A549 (cell line): Measurements from ENCODE around the gene ESR2. TPM values are rescaled to one million over a fixed set of nuclear protein-coding genes. Genes with fewer than 3 reads are reported as not detected.
"Not testable (repeated sequence)": the region's sequence is repeated elsewhere in the genome, so short reads cannot be mapped to it uniquely, and the experiment has no call there.

Experiments used
- ATAC-seq, 2 experiments: fragments of 200-7000 bp in 1 of 2; fragments of >200 bp in 1 of 2; cut with Nextera tagmentation in 1 of 2; cut with Tn5 transposase in 1 of 2; 3 replicates each; pipeline versions ENCODE4 v1.8.0 to v1.9.1; 2018 to 2020; ENCODE audit warnings: mild to moderate bottlenecking in 1 of 2, moderate library complexity in 1 of 2
- CTCF ChIA-PET: fragments of 300-600 bp; sonication (Branson Sonifier 250); formaldehyde crosslinking; extraction: SDS; loops from one replicate; lab custom pipeline; 2021; ENCODE audit warnings: antibody characterized with exemption, inconsistent platforms; lab: Yijun Ruan, JAX
- POLR2A ChIA-PET: fragments of 350-600 bp; formaldehyde crosslinking; extraction: SDS; loops from one replicate; lab custom pipeline; 2021; ENCODE audit warnings: antibody characterized with exemption, inconsistent platforms; lab: Yijun Ruan, JAX
- DNase-seq, 2 experiments: peaks; one replicate each; pipeline versions ENCODE4 v3.0.0 to v3.0.0-alpha.2; 2011 to 2016; ENCODE audit warnings: low read depth in 1 of 2, low spot score in 1 of 2
- FAIRE-seq: peaks from 2 replicates; lab custom pipeline; 2011; peaks lifted over from hg19 to GRCh38; lab: Jason Lieb, UNC
- H3K27ac ChIP-seq, 2 experiments: fragments of >200 bp; sonication (Bioruptor Twin); formaldehyde crosslinking; 3 replicates each; pipeline ENCODE4 v1.5.1; 2016 to 2017
- H3K4me1 ChIP-seq: fragments of >200 bp; sonication (Bioruptor Twin); formaldehyde crosslinking; 3 replicates; pipeline ENCODE4 v1.6.1; 2016
- H3K4me2 ChIP-seq: fragments of >200 bp; sonication (Bioruptor Twin); formaldehyde crosslinking; 3 replicates; pipeline ENCODE4 v1.6.1; 2016
- H3K4me3 ChIP-seq: fragments of >200 bp; sonication (Bioruptor Twin); formaldehyde crosslinking; 3 replicates; pipeline ENCODE4 v1.5.1; 2016
- H3K9me3 ChIP-seq: fragments of >200 bp; sonication (Bioruptor Twin); formaldehyde crosslinking; 3 replicates; pipeline ENCODE4 v1.6.1; 2016
- ATOH8 ChIP-seq: fragments of 250-450 bp; sonication (Bioruptor Pico); IDR thresholded peaks from 2 replicates; pipeline ENCODE4 v1.5.0; 2020; ENCODE audit warnings: low read depth, mild to moderate bottlenecking, moderate library complexity
- CBX8 ChIP-seq: fragments of 200-600 bp; sonication (generic); IDR thresholded peaks from 2 replicates; pipeline ENCODE4 v1.6.1; 2016
- EHF ChIP-seq: fragments of 250-450 bp; sonication (Bioruptor Pico); IDR thresholded peaks from 2 replicates; pipeline ENCODE4 v1.5.0; 2020; ENCODE audit warnings: mild to moderate bottlenecking
- ELK1 ChIP-seq: fragments of 150-350 bp; IDR thresholded peaks from 2 replicates; pipeline ENCODE4 v1.6.1; 2014; ENCODE audit warnings: low read depth, mild to moderate bottlenecking, low read length
- HMGXB4 ChIP-seq: fragments of 250-450 bp; sonication (Bioruptor Pico); IDR thresholded peaks from 2 replicates; pipeline ENCODE4 v1.5.0; 2021; ENCODE audit warnings: mild to moderate bottlenecking, moderate library complexity, borderline replicate concordance
- MYC ChIP-seq: IDR thresholded peaks from 2 replicates; pipeline ENCODE4 v1.6.1; 2012; ENCODE audit warnings: mild to moderate bottlenecking, inconsistent platforms, low read length, improper control_type of control experiment, borderline replicate concordance
- NFE2L2 ChIP-seq: fragments of 150-350 bp; conservative IDR thresholded peaks from 2 replicates; pipeline ENCODE4 v1.6.1; 2014; ENCODE audit warnings: low read length
- NR3C1 ChIP-seq: fragments of >200 bp; sonication (Bioruptor Twin); formaldehyde crosslinking; IDR thresholded peaks from 3 replicates; pipeline ENCODE4 v1.6.1; 2017
- POLR2AphosphoS2 ChIP-seq: conservative IDR thresholded peaks from 2 replicates; pipeline ENCODE4 v1.6.1; 2012; ENCODE audit warnings: low read length, improper control_type of control experiment, inconsistent platforms
- RAD21 ChIP-seq, 2 experiments: fragments of >200 bp in 1 of 2; sonication (Bioruptor Twin) in 1 of 2; formaldehyde crosslinking in 1 of 2; IDR thresholded peaks in 1 of 2; conservative IDR thresholded peaks in 1 of 2; 2 replicates in 1 of 2; 3 replicates in 1 of 2; pipeline ENCODE4 v1.6.1; 2012 to 2018; ENCODE audit warnings: inconsistent platforms in 1 of 2
- REST ChIP-seq: fragments of 200-600 bp; sonication (generic); IDR thresholded peaks from 2 replicates; pipeline ENCODE4 v1.6.1; 2016; ENCODE audit warnings: antibody characterized with exemption, mild to moderate bottlenecking, moderate library complexity
- USF2 ChIP-seq: fragments of 450-650 bp; IDR thresholded peaks from 2 replicates; pipeline ENCODE4 v1.6.1; 2014; ENCODE audit warnings: antibody characterized with exemption
- WGBS: methylation state at CpG from one replicate; pipeline ENCODE4 v1.1.6; 2017; ENCODE audit errors: missing lambda C conversion rate; 5-methylcytosine and 5-hydroxymethylcytosine counted together
- polyA plus RNA-seq, 4 experiments: library from polyadenylated mRNA; depleted of rRNA in 3 of 4; stranded (reverse); fragments of >200 nt; fragmentation: RNase III in 1 of 4; extraction: RNeasy Plus Mini Kit Qiagen cat#74134 plus additional on column Dnase treatment in 1 of 4; gene quantifications; 2 replicates in 3 of 4; 3 replicates in 1 of 4; pipeline ENCODE4 v1.2.3, GENCODE V29; 2011 to 2017

Gene ESR2
- polyA plus RNA-seq, 2 of the 4 experiments (the other 2 are of a cell fraction): 0.05 to 0.06 TPM

- Histone ChIP-seq H3K4me2 (no peak overlapping the region), H3K4me3 (no peak overlapping the region), H3K27ac (no peak overlapping the region), H3K4me1 (no peaks in the 10 kb centered on the region), H3K9me3 (no peaks in the 10 kb centered on the region)
- CTCF ChIA-PET: interaction anchor here (0.8 to 1.0 kb wide), 2 partner anchors 11 to 183 kb away, joined by 3 read pairs; no protein-coding TSS in a partner anchor
- FAIRE-seq (no peak), ATAC-seq (no peak), DNase-seq (no peak)
- POLR2A ChIA-PET: no interaction called here
- 95% methylated on average over 2 of the region's 2 CpGs for WGBS
- TF ChIP-seq NR3C1: no peak
- TF ChIP-seq RAD21 (conservative IDR thresholded peaks at IDR 0.05 in 1 of 2, IDR thresholded peaks at IDR 0.05 in 1 of 2): no peak
- TF ChIP-seq NFE2L2: no peak
- no peak for TF ChIP-seq POLR2AphosphoS2
- TF ChIP-seq CBX8: no peak
- TF ChIP-seq ATOH8 (CRISPR knock-in tag): no peak
- TF ChIP-seq ELK1: no peak
- TF ChIP-seq HMGXB4 (CRISPR knock-in tag): no peak
- no peak for TF ChIP-seq REST
- TF ChIP-seq, all 56 proteins: peak for 0
These were observed 174.7 kb downstream of the ESR2 start for GRCh38 chr14:64119500-64119899.

GRCh38 chr14:64118892-64119291, 175.3 kb downstream of the ESR2 start:
- Histone ChIP-seq H3K27ac (no peak overlapping the region), H3K9me3 (no peaks in the 10 kb centered on the region), H3K4me3 (no peak overlapping the region), H3K4me2 (no peak overlapping the region), H3K4me1 (no peaks in the 10 kb centered on the region)
- CTCF ChIA-PET: no interaction called here
- WGBS: 89% methylated on average over 2 of the region's 2 CpGs
- TF ChIP-seq MYC: no peak
- TF ChIP-seq EHF (CRISPR knock-in tag): no peak
- TF ChIP-seq CBX8: no peak
- no peak for TF ChIP-seq USF2
- FAIRE-seq: no peak
- ATAC-seq: no peak
- POLR2A ChIA-PET: no interaction called here
- no peak for DNase-seq

GRCh38 chr14:64118403-64118742, 175.8 kb downstream of the ESR2 start:
- POLR2A ChIA-PET, H3K4me2 ChIP-seq, DNase-seq, H3K9me3 ChIP-seq, H3K27ac ChIP-seq, FAIRE-seq, H3K4me3 ChIP-seq, ATAC-seq, H3K4me1 ChIP-seq: not testable (repeated sequence)
- CTCF ChIA-PET: interaction anchor here (0.9 to 1.2 kb wide), 2 partner anchors 82 to 177 kb away, joined by 3 to 5 read pairs; no protein-coding TSS in a partner anchor
- WGBS: 89% methylated on average over 7 of the region's 7 CpGs
